Inflammatory macrophage treated with lipopolysaccharide for 4 hours (primary cell): ENCODE data around the gene GRB2.
A peak's percentile ranks its signal among the peaks of the same experiment; 100 is the strongest.
"Not testable (repeated sequence)": the region's sequence is repeated elsewhere in the genome, so short reads cannot be mapped to it uniquely, and the experiment has no call there.

ENCODE experiments used
- DNase-seq: peaks from one replicate; pipeline ENCODE4 v3.0.0-alpha.2; 2020

GRB2 gene

GRCh38 chr17:75348386-75349012 lies 57.0 kb downstream of the GRB2 start:
- DNase-seq = peak; percentile 21

GRCh38 chr17:75346906-75347305 lies 58.6 kb downstream of the GRB2 start:
- DNase-seq = peak; percentile 39

- DNase-seq = not testable (repeated sequence)
Measured at GRCh38 chr17:75346368-75346767, 59.1 kb downstream of the GRB2 start.

- peak; percentile 55 for DNase-seq
Measured at GRCh38 chr17:75345514-75346167, 59.8 kb downstream of the GRB2 start.

GRCh38 chr17:75344666-75345065 lies 60.8 kb downstream of the GRB2 start:
- peak; percentile 14 for DNase-seq

GRCh38 chr17:75342996-75343395 lies 62.5 kb downstream of the GRB2 start:
- DNase-seq = no peak

- DNase-seq = no peak
Measured at GRCh38 chr17:75341784-75342486, 63.5 kb downstream of the GRB2 start.

GRCh38 chr17:75340631-75341030 lies 64.8 kb downstream of the GRB2 start:
- DNase-seq = no peak

GRCh38 chr17:75339971-75340370 lies 65.5 kb downstream of the GRB2 start:
- no peak for DNase-seq

GRCh38 chr17:75338335-75338734 lies 67.1 kb downstream of the GRB2 start:
- DNase-seq = peak; percentile 55

- DNase-seq = no peak
Measured at GRCh38 chr17:75335315-75335714, 70.2 kb downstream of the GRB2 start.

GRCh38 chr17:75334723-75335122 lies 70.8 kb downstream of the GRB2 start:
- DNase-seq = no peak

GRCh38 chr17:75331671-75332070 lies 73.8 kb downstream of the GRB2 start:
- no peak for DNase-seq

- no peak for DNase-seq
Measured at GRCh38 chr17:75327757-75328156, 77.7 kb downstream of the GRB2 start.

GRCh38 chr17:75326226-75326848 lies 79.1 kb downstream of the GRB2 start:
- no peak for DNase-seq

GRCh38 chr17:75325827-75326225 lies 79.7 kb downstream of the GRB2 start:
- peak; percentile 42 for DNase-seq

- no peak for DNase-seq
Measured at GRCh38 chr17:75325348-75325747, 80.1 kb downstream of the GRB2 start.

GRCh38 chr17:75321506-75321905 lies 84.0 kb downstream of the GRB2 start:
- DNase-seq = no peak

- no peak for DNase-seq
Measured at GRCh38 chr17:75319904-75320691, 85.4 kb downstream of the GRB2 start.

GRCh38 chr17:75318615-75319222 lies 86.8 kb downstream of the GRB2 start:
- no peak for DNase-seq

GRCh38 chr17:75318211-75318610 lies 87.3 kb downstream of the GRB2 start:
- no peak for DNase-seq

GRCh38 chr17:75317671-75318070 lies 87.8 kb downstream of the GRB2 start:
- peak; percentile 35 for DNase-seq
